ENCODE data around the gene AMBRA1. TPM values are rescaled to one million over a fixed set of nuclear protein-coding genes. Genes with fewer than 3 reads are reported as not detected.

Gene AMBRA1
- total and polyA plus RNA-seq, 2 of the 8 experiments (the other 6 are each of a cell fraction or from before 2014, with no cell fraction given) = 14.2 to 37.4 TPM

DNA sequence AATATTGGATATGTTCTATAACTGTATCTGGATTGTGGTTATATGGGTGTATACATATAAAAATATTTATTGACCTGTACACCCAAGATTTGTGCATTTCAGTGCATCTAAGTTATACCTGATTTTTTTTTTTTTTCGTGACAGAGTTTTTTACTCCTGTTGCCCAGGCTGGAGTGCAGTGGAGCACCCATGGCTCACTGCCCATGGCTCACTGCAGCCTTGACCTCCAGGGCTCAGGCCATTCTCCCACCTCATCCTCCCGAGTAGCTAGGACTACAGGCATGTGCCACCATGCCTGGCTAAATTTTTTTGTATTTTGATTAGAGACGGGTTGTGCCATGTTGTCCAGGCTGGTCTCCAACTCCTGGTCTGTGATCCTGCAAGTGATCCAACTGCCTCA, 47.8 kb upstream of the AMBRA1 start:
- Histone ChIP-seq H3K18ac (ENCODE audit: extremely low read depth, low read length) (no peak overlapping the region), H3K4me2 (ENCODE audit: insufficient read depth in 1 of 2, low read depth in 2 of 2, low read length in 2 of 2) (no peak overlapping the region), H4K91ac (replicated peaks; ENCODE audit: insufficient read length, low read length) (no peak overlapping the region), H3K36me3 (ENCODE audit: control insufficient read depth in 2 of 4, insufficient read depth in 4 of 4, low read length in 3 of 4) (peaks cover 2 to 15% (median 6%) of the 10 kb centered on the region in 4 experiments; a peak in 5 of 8 replicates), H3K4me3 (ENCODE audit: extremely low read depth in 1 of 4, insufficient read depth in 2 of 4, low read depth in 3 of 4, low read length in 4 of 4) (no peak overlapping the region), H3K23me2 (ENCODE audit: low read depth, low read length) (no peaks in the 10 kb centered on the region), H2BK20ac (ENCODE audit: low read length) (no peak overlapping the region), H3K56ac (replicated peaks; ENCODE audit: insufficient read length, low read depth, low read length) (no peak overlapping the region), H4K8ac (ENCODE audit: extremely low read depth, insufficient read depth, low read length) (no peak overlapping the region), H3K9ac (replicated peaks in 1 of 4; ENCODE audit: extremely low read depth in 1 of 4, low read depth in 3 of 4, low read length in 3 of 4) (no peak overlapping the region), H4K20me1 (replicated peaks in 1 of 2; ENCODE audit: control insufficient read depth in 1 of 2, insufficient read depth in 2 of 2, low read length in 2 of 2) (no peaks in the 10 kb centered on the region), H2BK5ac (ENCODE audit: low read depth, low read length) (no peak overlapping the region), H3K4ac (replicated peaks; ENCODE audit: insufficient read length, low read depth, low read length) (no peak overlapping the region), H3K23ac (ENCODE audit: insufficient read length) (no peak overlapping the region), H2AK5ac (ENCODE audit: low read depth, low read length) (no peak overlapping the region), H3K79me1 (ENCODE audit: low read depth, low read length) (peaks cover 2% of the 10 kb centered on the region; the same call in 1 of the 2 replicates), H4K5ac (ENCODE audit: insufficient read length, low read depth, low read length) (no peak overlapping the region), H2AFZ (ENCODE audit: low read length) (no peak overlapping the region), H3K79me2 (ENCODE audit: control insufficient read depth in 1 of 2, insufficient read depth in 2 of 2, low read length in 2 of 2) (no peaks in the 10 kb centered on the region; a peak in 1 of 4 replicates), H2BK12ac (ENCODE audit: low read depth, low read length) (no peak overlapping the region), H3K9me3 (ENCODE audit: insufficient read depth in 2 of 2, low read depth in 1 of 2, low read length in 1 of 2) (no peaks in the 10 kb centered on the region), H3K27ac (ENCODE audit: low read depth, low read length) (no peak overlapping the region), H3K27me3 (replicated peaks in 1 of 4; ENCODE audit: control insufficient read depth in 3 of 4, extremely low read depth in 1 of 4, insufficient read depth in 3 of 4, low read length in 3 of 4) (no peaks in the 10 kb centered on the region), H3K14ac (ENCODE audit: insufficient read length) (no peak overlapping the region), H2BK15ac (ENCODE audit: low read length) (no peak overlapping the region), H3K4me1 (replicated peaks in 1 of 4; ENCODE audit: control insufficient read depth in 3 of 4, insufficient read depth in 4 of 4, low read length in 3 of 4) (no peaks in the 10 kb centered on the region), H2BK120ac (replicated peaks; ENCODE audit: low read depth, low read length) (no peak overlapping the region)
- ChIA-PET CTCF (ENCODE audit: partially characterized antibody) (interaction anchor here (0.7 to 1.0 kb wide), 2 partner anchors 32 to 195 kb away, joined by 3 to 4 read pairs; no protein-coding TSS in a partner anchor), POLR2A (ENCODE audit: partially characterized antibody) (no interaction called here)
- 90% methylated on average over 3 of the region's 3 CpGs; no CpG with 5 or more reads in 1 of the 2 experiments for WGBS, 2 experiments (ENCODE audit: extremely low coverage in 1 of 2, insufficient coverage in 1 of 2, insufficient read length in 1 of 2, insufficient replicate concordance in 2 of 2, low coverage in 1 of 2, low lambda C conversion rate in 2 of 2, missing lambda C conversion rate in 1 of 2)
- FAIRE-seq = no peak
- DNase-seq (ENCODE audit: low read depth in 1 of 2, low spot score in 2 of 2) = no peak
- TF ChIP-seq ATF2 (IDR thresholded peaks at IDR 0.05; ENCODE audit: low read length) = no peak
- no peak for TF ChIP-seq TBP (IDR thresholded peaks at IDR 0.05; ENCODE audit: low read depth, low read length)
- no peak for TF ChIP-seq EZH2 (IDR thresholded peaks at IDR 0.05; ENCODE audit: low read depth, low read length, severe bottlenecking)
- TF ChIP-seq BCL11A (IDR thresholded peaks at IDR 0.05; ENCODE audit: low read depth in 2 of 2, low read length in 2 of 2) = no peak
- no peak for TF ChIP-seq KDM4A (IDR thresholded peaks at IDR 0.05; ENCODE audit: low read depth, low read length, severe bottlenecking)
- TF ChIP-seq TAF7 (optimal IDR thresholded peaks at IDR 0.05; ENCODE audit: borderline replicate concordance, low read depth, low read length) = no peak
- TF ChIP-seq SP1 (IDR thresholded peaks at IDR 0.05; ENCODE audit: low read depth, low read length) = no peak
- no peak for TF ChIP-seq EP300 (IDR thresholded peaks at IDR 0.05; ENCODE audit: borderline replicate concordance in 1 of 2, low read depth in 2 of 2, low read length in 2 of 2)
- no peak for TF ChIP-seq CBX8 (IDR thresholded peaks at IDR 0.05; ENCODE audit: borderline replicate concordance, low read depth, low read length)
- TF ChIP-seq CBX5 (IDR thresholded peaks at IDR 0.05; ENCODE audit: low read depth, low read length) = no peak
- no peak for TF ChIP-seq BRCA1 (IDR thresholded peaks at IDR 0.05; ENCODE audit: low read depth, low read length)
- TF ChIP-seq TAF1 (IDR thresholded peaks at IDR 0.05; ENCODE audit: low read depth, low read length) = no peak
- no peak for TF ChIP-seq CREB1 (IDR thresholded peaks at IDR 0.05)

All from H1 (cell line).